DMS114 treated with DMSO at 0.1 percent for 48 hours (cell line): ENCODE data around the gene F12.
"Not testable (repeated sequence)": the region's sequence is repeated elsewhere in the genome, so short reads cannot be mapped to it uniquely, and the experiment has no call there.

Source experiments
- DNase-seq: peaks from one replicate; lab custom pipeline; 2025; ENCODE audit not compliant: unreplicated experiment; lab: John Stamatoyannopoulos, UW

F12 gene

GRCh38 chr5:177417081-177417480 is 7.7 kb upstream of the F12 start:
- DNase-seq: not testable (repeated sequence)

GRCh38 chr5:177414481-177414880 is 5.1 kb upstream of the F12 start:
- no peak for DNase-seq

- DNase-seq: no peak
Measured at GRCh38 chr5:177412603-177413233, 3.4 kb upstream of the F12 start.

- DNase-seq: no peak
Measured at GRCh38 chr5:177410575-177410974, 1.2 kb upstream of the F12 start.

GRCh38 chr5:177405805-177406204 is 3.6 kb downstream of the F12 start:
- no peak for DNase-seq

- no peak for DNase-seq
Measured at GRCh38 chr5:177405312-177405711, 4.1 kb downstream of the F12 start.

GRCh38 chr5:177404641-177405179 is 4.7 kb downstream of the F12 start:
- DNase-seq: no peak

- DNase-seq: peak; percentile 40
Measured at GRCh38 chr5:177403792-177404640, 5.3 kb downstream of the F12 start.

GRCh38 chr5:177403102-177403791 is 6.1 kb downstream of the F12 start:
- no peak for DNase-seq

GRCh38 chr5:177402271-177403043 is 6.9 kb downstream of the F12 start:
- peak; percentile 23 for DNase-seq

GRCh38 chr5:177399997-177400868 is 9.1 kb downstream of the F12 start, which contains the start of gene PFN3:
PFN3 (minus strand) TSS chr5:177400661; CDS start chr5:177400576, 85 bp downstream.
- DNase-seq: no peak

- DNase-seq: no peak
Measured at GRCh38 chr5:177397875-177398390, 11.4 kb downstream of the F12 start.

GRCh38 chr5:177396807-177397206 is 12.6 kb downstream of the F12 start:
- no peak for DNase-seq

- DNase-seq: no peak
Measured at GRCh38 chr5:177396078-177396477, 13.3 kb downstream of the F12 start.

GRCh38 chr5:177393990-177394389 is 15.4 kb downstream of the F12 start:
- DNase-seq: no peak

GRCh38 chr5:177393206-177393765 is 16.1 kb downstream of the F12 start:
- no peak for DNase-seq

- no peak for DNase-seq
Measured at GRCh38 chr5:177392765-177393164, 16.6 kb downstream of the F12 start.

GRCh38 chr5:177390363-177391300 is 18.7 kb downstream of the F12 start:
- DNase-seq: peak; percentile 71
